DLD1 (cell line): ENCODE data around the gene TMEM219.

Experiments used
- in situ Hi-C: cut with HindIII; loops from 2 replicates; pipeline ENCODE4 v1.10.0; 2017; ENCODE audit warnings: low sequenced_read_pairs

TMEM219 gene

GRCh38 chr16:29994600-29995323, 32.9 kb downstream of the TMEM219 start:
- in situ Hi-C loops, result no loop called here

- in situ Hi-C loops, result no loop called here
These were observed 33.5 kb downstream of the TMEM219 start, which contains the start of gene HIRIP3 for GRCh38 chr16:29995324-29995910. TSS of gene HIRIP3 (minus strand) at chr16:29995617. CDS start at chr16:29995605, 12 bp downstream.

- in situ Hi-C loops, result no loop called here
These were observed 34.3 kb downstream of the TMEM219 start, which contains the start of gene INO80E for GRCh38 chr16:29995911-29996765. TSS of gene INO80E (plus strand) at chr16:29996241. CDS start at chr16:29996311, 70 bp downstream.

GRCh38 chr16:29996766-29997250, 34.9 kb downstream of the TMEM219 start:
- in situ Hi-C loops, result no loop called here

- in situ Hi-C loops, result no loop called here
These were observed 37.7 kb downstream of the TMEM219 start for GRCh38 chr16:29999605-30000004.

- in situ Hi-C loops, result no loop called here
These were observed 39.1 kb downstream of the TMEM219 start for GRCh38 chr16:30000735-30001631.

- in situ Hi-C loops, result no loop called here
These were observed 40.9 kb downstream of the TMEM219 start for GRCh38 chr16:30002614-30003346.

GRCh38 chr16:30003670-30004423, 42.0 kb downstream of the TMEM219 start:
- in situ Hi-C loops, result no loop called here

GRCh38 chr16:30004424-30004776, 42.5 kb downstream of the TMEM219 start:
- in situ Hi-C loops, result no loop called here

- in situ Hi-C loops, result no loop called here
These were observed 42.9 kb downstream of the TMEM219 start for GRCh38 chr16:30004811-30005242.

- in situ Hi-C loops, result no loop called here
These were observed 43.6 kb downstream of the TMEM219 start for GRCh38 chr16:30005341-30006094.

- in situ Hi-C loops, result no loop called here
These were observed 44.2 kb downstream of the TMEM219 start for GRCh38 chr16:30006095-30006473.

GRCh38 chr16:30006659-30007377, 44.9 kb downstream of the TMEM219 start:
- in situ Hi-C loops, result no loop called here

- in situ Hi-C loops, result no loop called here
These were observed 45.6 kb downstream of the TMEM219 start for GRCh38 chr16:30007378-30007895.

- in situ Hi-C loops, result no loop called here
These were observed 47.4 kb downstream of the TMEM219 start for GRCh38 chr16:30009085-30009862.

- in situ Hi-C loops, result no loop called here
These were observed 48.3 kb downstream of the TMEM219 start for GRCh38 chr16:30009990-30010843.
